Left ventricle myocardium inferior (tissue), 1 donor: ENCODE data around the gene HDAC4. TPM values are rescaled to one million over a fixed set of nuclear protein-coding genes. Genes with fewer than 3 reads are reported as not detected.

ENCODE experiments used
- DNase-seq: peaks from one replicate; pipeline ENCODE4 v3.0.0-alpha.2; 2020
- H3K27ac ChIP-seq: fragments of 200-600 bp; replicated peaks from 2 replicates; pipeline ENCODE4 v1.8.0; 2021
- H3K27me3 ChIP-seq: fragments of 200-600 bp; 2 replicates; pipeline ENCODE4 v1.8.0; 2021; ENCODE audit warnings: low read depth
- H3K36me3 ChIP-seq: fragments of 200-600 bp; 2 replicates; pipeline ENCODE4 v1.8.0; 2021
- H3K4me1 ChIP-seq: fragments of 200-600 bp; 2 replicates; pipeline ENCODE4 v1.8.0; 2021
- H3K4me3 ChIP-seq: fragments of 200-600 bp; 2 replicates; pipeline ENCODE4 v1.8.0; 2021; ENCODE audit warnings: mild to moderate bottlenecking, moderate library complexity
- H3K9me3 ChIP-seq: fragments of 200-600 bp; replicated peaks from 2 replicates; pipeline ENCODE4 v1.8.0; 2021
- intact Hi-C: fragments of 100-400 bp; cut with micrococcal nuclease; formaldehyde crosslinking; loops from one replicate; pipeline ENCODE4 v1.11.0; 2022
- total RNA-seq: library from RNA; stranded (reverse); fragmentation: NEBNext Ultra II Directional; extraction: Animal tissue kit (Norgen Biotek cat#: 25700); gene quantifications from one replicate; pipeline ENCODE4 v1.2.1, GENCODE V29; 2021
- TF ChIP-seq, protein P1 (sequence below): fragments of 200-600 bp; IDR thresholded peaks from 2 replicates; pipeline ENCODE4 v1.8.0; 2021; ENCODE audit warnings: antibody characterized with exemption, mild to moderate bottlenecking, borderline replicate concordance
- donor health status: DM: no; HTN: yes; CAD: no; lungs with severe emphysema.

HDAC4 gene
- total RNA-seq, 1 donor from 2014 or later: 23.9 TPM

DNA sequence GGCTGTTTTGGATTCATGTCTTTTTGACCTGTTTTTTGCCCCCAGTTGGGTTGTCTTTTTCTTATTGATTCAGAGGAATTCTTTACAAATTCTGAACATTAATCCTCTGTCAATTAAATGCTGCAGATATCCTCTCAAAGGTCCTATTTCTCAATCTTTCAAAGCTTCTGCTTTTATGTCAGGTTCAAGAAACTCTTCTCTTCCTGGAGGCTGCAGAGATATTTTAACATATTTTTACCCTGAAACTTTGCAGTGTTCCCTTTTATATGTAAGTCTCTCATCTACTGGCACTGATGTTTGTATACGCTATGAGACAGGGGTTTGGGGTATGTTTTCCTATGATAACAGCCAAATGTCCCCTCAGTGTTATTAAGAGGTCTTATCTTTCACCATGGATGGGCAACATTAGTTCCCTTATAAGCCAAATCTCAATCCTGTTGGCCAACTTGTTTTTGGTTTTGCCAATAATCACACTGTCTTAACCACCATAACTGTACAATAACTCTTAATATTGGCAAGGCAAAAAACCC lies 159.3 kb downstream of the HDAC4 start:
- TF ChIP-seq, protein P1, sequence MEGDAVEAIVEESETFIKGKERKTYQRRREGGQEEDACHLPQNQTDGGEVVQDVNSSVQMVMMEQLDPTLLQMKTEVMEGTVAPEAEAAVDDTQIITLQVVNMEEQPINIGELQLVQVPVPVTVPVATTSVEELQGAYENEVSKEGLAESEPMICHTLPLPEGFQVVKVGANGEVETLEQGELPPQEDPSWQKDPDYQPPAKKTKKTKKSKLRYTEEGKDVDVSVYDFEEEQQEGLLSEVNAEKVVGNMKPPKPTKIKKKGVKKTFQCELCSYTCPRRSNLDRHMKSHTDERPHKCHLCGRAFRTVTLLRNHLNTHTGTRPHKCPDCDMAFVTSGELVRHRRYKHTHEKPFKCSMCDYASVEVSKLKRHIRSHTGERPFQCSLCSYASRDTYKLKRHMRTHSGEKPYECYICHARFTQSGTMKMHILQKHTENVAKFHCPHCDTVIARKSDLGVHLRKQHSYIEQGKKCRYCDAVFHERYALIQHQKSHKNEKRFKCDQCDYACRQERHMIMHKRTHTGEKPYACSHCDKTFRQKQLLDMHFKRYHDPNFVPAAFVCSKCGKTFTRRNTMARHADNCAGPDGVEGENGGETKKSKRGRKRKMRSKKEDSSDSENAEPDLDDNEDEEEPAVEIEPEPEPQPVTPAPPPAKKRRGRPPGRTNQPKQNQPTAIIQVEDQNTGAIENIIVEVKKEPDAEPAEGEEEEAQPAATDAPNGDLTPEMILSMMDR: no peak
- intact Hi-C loops: no loop called here
- H3K27me3 ChIP-seq: no peaks in the 10 kb centered on the region
- H3K36me3 ChIP-seq: no peaks in the 10 kb centered on the region
- peaks cover 62% of the 10 kb centered on the region for H3K4me1 ChIP-seq
- DNase-seq: no peak
- H3K27ac ChIP-seq: peak overlapping the region; percentile 90
- H3K9me3 ChIP-seq: no peaks in the 10 kb centered on the region
- H3K4me3 ChIP-seq: no peak overlapping the region

DNA sequence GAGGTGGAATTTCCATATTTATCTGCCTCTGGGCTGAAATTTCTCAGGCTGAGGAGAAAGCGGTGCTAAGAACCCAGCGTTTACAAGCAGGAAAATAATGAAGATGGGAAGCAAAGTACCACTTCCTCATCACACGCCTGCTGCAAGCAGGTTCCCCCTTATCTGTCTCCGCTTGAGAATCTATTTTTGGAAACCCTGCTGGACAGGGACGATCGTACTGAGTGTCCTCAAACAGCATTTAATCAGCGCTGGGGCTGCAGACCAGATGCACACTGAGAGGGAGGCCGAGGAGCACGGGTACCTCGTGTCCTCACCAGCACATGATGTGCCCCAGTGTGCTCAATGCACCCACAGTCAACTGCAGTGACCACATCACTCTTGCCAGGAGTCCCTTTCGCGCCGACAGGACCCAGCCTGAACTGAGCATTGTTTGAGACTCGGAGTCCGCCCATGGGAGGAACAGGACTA lies 160.4 kb downstream of the HDAC4 start:
- TF ChIP-seq, protein P1: no peak
- H3K27me3 ChIP-seq: no peaks in the 10 kb centered on the region
- H3K9me3 ChIP-seq: no peaks in the 10 kb centered on the region
- peak overlapping the region; percentile 48 for H3K4me3 ChIP-seq
- intact Hi-C loops: no loop called here
- peak; percentile 75 for DNase-seq
- peak overlapping the region; percentile 90 for H3K27ac ChIP-seq
- H3K36me3 ChIP-seq: no peaks in the 10 kb centered on the region
- peaks cover 51% of the 10 kb centered on the region for H3K4me1 ChIP-seq

DNA sequence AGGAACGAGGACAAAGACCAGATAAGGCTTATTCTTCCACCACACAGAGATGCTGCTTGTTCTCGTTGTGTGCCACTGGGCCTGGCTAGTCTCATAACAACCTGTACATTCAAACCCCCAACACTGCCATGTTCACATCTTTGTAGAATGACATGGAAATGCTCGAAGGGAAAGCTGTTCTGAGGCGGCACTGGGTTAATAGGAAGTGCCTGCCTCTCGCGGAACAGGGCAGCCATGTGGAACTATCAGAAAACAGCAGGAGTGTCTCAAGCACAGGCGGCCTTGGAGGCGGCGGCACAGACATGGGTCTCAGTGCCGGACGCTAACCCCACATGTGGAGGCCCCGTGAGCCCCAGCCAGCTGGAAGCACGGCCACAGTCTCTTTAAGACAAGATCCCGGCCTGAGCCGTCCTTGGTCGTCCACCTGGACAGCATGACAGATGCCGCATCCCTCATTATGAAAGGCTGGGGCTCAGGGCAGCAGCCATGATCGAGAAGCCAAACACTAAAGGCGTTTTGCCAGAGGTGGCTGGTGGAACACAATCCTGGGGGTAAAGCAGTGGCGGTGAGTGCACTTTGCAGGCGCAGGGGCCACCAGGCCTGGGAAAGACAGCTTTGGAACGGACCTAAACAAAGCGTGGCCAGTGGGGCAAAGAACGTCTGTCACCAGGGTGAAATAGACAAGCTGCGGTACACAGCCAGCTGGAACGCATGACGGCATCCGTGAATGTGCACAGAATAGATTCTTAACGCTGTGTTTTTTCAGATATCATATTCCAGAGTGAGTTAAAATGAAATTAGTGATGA lies 161.0 kb downstream of the HDAC4 start:
- no peak for DNase-seq
- Histone ChIP-seq H3K9me3 (no peaks in the 10 kb centered on the region), H3K36me3 (no peaks in the 10 kb centered on the region), H3K27ac (peak overlapping the region; percentile 90), H3K27me3 (no peaks in the 10 kb centered on the region), H3K4me1 (peaks cover 45% of the 10 kb centered on the region), H3K4me3 (peak overlapping the region; percentile 48)
- intact Hi-C loops: no loop called here
- TF ChIP-seq, protein P1: no peak

DNA sequence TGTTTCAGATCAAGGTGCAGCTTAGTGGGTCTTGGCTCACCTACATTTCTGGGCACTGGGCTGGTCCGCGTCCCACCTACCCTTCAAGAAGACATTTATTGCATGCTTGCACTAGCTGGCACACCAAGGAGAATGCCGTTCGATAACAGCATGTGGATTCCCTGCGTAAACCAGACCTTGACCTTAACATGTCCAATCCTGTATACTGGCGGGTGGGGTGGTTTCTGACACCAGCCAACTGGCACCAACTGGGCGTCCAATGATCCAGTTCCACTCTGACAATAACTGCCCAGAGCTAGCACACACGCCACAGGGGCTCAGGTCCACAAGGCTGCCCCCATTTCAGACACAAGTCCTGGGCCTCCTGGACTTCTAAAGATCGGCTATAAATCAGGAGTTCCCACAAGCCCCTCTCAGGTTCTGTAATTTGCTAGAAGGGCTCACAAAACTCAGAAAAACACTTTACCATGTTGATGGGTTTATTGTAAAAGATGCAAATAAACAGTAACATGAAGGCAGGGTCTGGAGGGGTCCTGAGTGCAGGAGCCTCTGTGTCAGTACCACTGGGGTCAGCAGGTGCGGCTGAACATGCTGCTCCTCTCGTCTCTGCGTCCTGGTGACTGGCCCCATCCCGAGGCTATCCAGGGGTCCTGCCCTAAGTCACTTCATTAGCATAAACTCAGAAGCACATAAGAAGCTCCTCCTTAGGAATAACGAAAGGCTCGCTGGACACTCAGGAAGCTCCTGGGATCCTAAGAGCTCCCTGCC lies 161.8 kb downstream of the HDAC4 start:
- DNase-seq: no peak
- Histone ChIP-seq H3K27me3 (no peaks in the 10 kb centered on the region), H3K9me3 (no peaks in the 10 kb centered on the region), H3K27ac (peak overlapping the region; percentile 90), H3K4me1 (peaks cover 37% of the 10 kb centered on the region), H3K36me3 (no peaks in the 10 kb centered on the region), H3K4me3 (no peak overlapping the region)
- TF ChIP-seq, protein P1: no peak
- intact Hi-C loops: no loop called here

DNA sequence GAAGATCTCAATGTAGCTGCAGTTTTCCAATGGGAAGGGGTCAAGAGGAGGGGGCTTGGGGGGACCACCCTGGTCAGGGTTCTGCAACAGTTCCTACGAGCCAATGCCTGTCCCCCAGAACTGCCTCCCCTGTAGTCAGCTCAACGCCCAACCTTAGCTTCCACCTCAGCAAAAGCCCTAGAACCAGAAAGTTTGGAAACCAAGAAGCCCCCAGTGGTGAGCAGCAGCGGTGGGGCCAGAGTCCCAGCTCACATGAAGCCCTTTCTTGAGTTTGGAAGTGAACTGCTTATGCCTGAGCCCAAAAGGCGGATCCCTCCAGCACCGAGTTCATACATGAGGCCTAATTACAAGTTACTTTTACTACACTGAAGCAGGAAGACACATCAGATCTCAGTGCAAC lies 162.4 kb downstream of the HDAC4 start:
- H3K4me3 ChIP-seq: no peak overlapping the region
- H3K27ac ChIP-seq: peak overlapping the region; percentile 90
- TF ChIP-seq, protein P1: no peak
- no peaks in the 10 kb centered on the region for H3K9me3 ChIP-seq
- peaks cover 40% of the 10 kb centered on the region for H3K4me1 ChIP-seq
- H3K36me3 ChIP-seq: no peaks in the 10 kb centered on the region
- no peaks in the 10 kb centered on the region for H3K27me3 ChIP-seq
- DNase-seq: no peak
- intact Hi-C loops: no loop called here
